Activated CD4-positive, CD25-positive, alpha-beta regulatory T cell treated with anti-CD3 and anti-CD28 coated beads, Interleukin-2, amount 50 U/mL, for 72 hours (primary cell): ENCODE results near the gene RSPO4.
A peak's percentile ranks its signal among the peaks of the same experiment; 100 is the strongest.

Source experiments
- DNase-seq: peaks from one replicate; pipeline ENCODE4 v3.0.0; 2021

Gene RSPO4

GRCh38 chr20:967796-968742, 34.0 kb downstream of the RSPO4 start:
- no peak for DNase-seq

- DNase-seq, result no peak
Observed at GRCh38 chr20:965956-966355, 36.2 kb downstream of the RSPO4 start.

GRCh38 chr20:963795-964194, 38.3 kb downstream of the RSPO4 start:
- DNase-seq, result no peak

- DNase-seq, result no peak
Observed at GRCh38 chr20:962683-963082, 39.4 kb downstream of the RSPO4 start.

- DNase-seq, result no peak
Observed at GRCh38 chr20:962223-962622, 39.9 kb downstream of the RSPO4 start.

- no peak for DNase-seq
Observed at GRCh38 chr20:961768-962167, 40.3 kb downstream of the RSPO4 start.

- DNase-seq, result no peak
Observed at GRCh38 chr20:959996-960615, 42.0 kb downstream of the RSPO4 start.

- no peak for DNase-seq
Observed at GRCh38 chr20:958936-959815, 42.9 kb downstream of the RSPO4 start.

GRCh38 chr20:957544-957943, 44.6 kb downstream of the RSPO4 start:
- DNase-seq, result no peak

GRCh38 chr20:956330-956951, 45.7 kb downstream of the RSPO4 start:
- DNase-seq, result peak; percentile 78

GRCh38 chr20:955656-956055, 46.5 kb downstream of the RSPO4 start:
- DNase-seq, result no peak

- no peak for DNase-seq
Observed at GRCh38 chr20:955111-955510, 47.0 kb downstream of the RSPO4 start.

- no peak for DNase-seq
Observed at GRCh38 chr20:953742-954141, 48.4 kb downstream of the RSPO4 start.

- DNase-seq, result no peak
Observed at GRCh38 chr20:952196-952795, 49.8 kb downstream of the RSPO4 start.

GRCh38 chr20:951384-952169, 50.5 kb downstream of the RSPO4 start:
- DNase-seq, result no peak

- DNase-seq, result no peak
Observed at GRCh38 chr20:949717-950116, 52.4 kb downstream of the RSPO4 start.

GRCh38 chr20:946826-947225, 55.3 kb downstream of the RSPO4 start:
- no peak for DNase-seq

GRCh38 chr20:945841-946240, 56.3 kb downstream of the RSPO4 start:
- no peak for DNase-seq

- DNase-seq, result no peak
Observed at GRCh38 chr20:944774-945410, 57.2 kb downstream of the RSPO4 start.

- DNase-seq, result no peak
Observed at GRCh38 chr20:944148-944547, 58.0 kb downstream of the RSPO4 start.

GRCh38 chr20:942611-943010, 59.5 kb downstream of the RSPO4 start:
- no peak for DNase-seq
